HEK293 (cell line): ENCODE results near the gene HHLA2.

Source experiments
- CTCF ChIP-seq: fragments of 450-650 bp; formaldehyde crosslinking; IDR thresholded peaks from 2 replicates; pipeline ENCODE4 v1.5.1; 2016; ENCODE audit warnings: missing biosample characterization, missing genetic modification characterization
- KLF1 ChIP-seq: fragments of 450-650 bp; formaldehyde crosslinking; IDR thresholded peaks from 2 replicates; pipeline ENCODE4 v1.5.1; 2016; ENCODE audit warnings: missing biosample characterization, missing genetic modification characterization
- RBAK ChIP-seq: fragments of 450-650 bp; formaldehyde crosslinking; IDR thresholded peaks from 2 replicates; pipeline ENCODE4 v1.5.1; 2016; ENCODE audit warnings: missing biosample characterization, missing genetic modification characterization
- TCF7L2 ChIP-seq: IDR thresholded peaks from 2 replicates; pipeline ENCODE4 v1.6.1; 2011; ENCODE audit warnings: low read depth, mild to moderate bottlenecking, inconsistent platforms, low read length, moderate library complexity, borderline replicate concordance
- YY2 ChIP-seq: fragments of 450-650 bp; formaldehyde crosslinking; IDR thresholded peaks from 2 replicates; pipeline ENCODE4 v1.5.1; 2016; ENCODE audit warnings: missing biosample characterization, missing genetic modification characterization
- ZBTB1 ChIP-seq: fragments of 450-650 bp; formaldehyde crosslinking; IDR thresholded peaks from 2 replicates; pipeline ENCODE4 v1.5.1; 2016; ENCODE audit warnings: missing biosample characterization, missing genetic modification characterization
- ZBTB7A ChIP-seq: fragments of 450-650 bp; formaldehyde crosslinking; IDR thresholded peaks from 2 replicates; pipeline ENCODE4 v1.5.1; 2016; ENCODE audit warnings: low read depth, missing biosample characterization, missing genetic modification characterization
- ZNF121 ChIP-seq: fragments of 450-650 bp; formaldehyde crosslinking; IDR thresholded peaks from 2 replicates; pipeline ENCODE4 v1.5.1; 2016; ENCODE audit warnings: missing biosample characterization, missing genetic modification characterization
- ZNF221 ChIP-seq: fragments of 450-650 bp; formaldehyde crosslinking; IDR thresholded peaks from 2 replicates; pipeline ENCODE4 v1.5.1; 2017; ENCODE audit warnings: missing biosample characterization, missing genetic modification characterization, borderline replicate concordance
- ZNF394 ChIP-seq: fragments of 450-650 bp; formaldehyde crosslinking; IDR thresholded peaks from 2 replicates; pipeline ENCODE4 v1.5.1; 2016; ENCODE audit warnings: missing biosample characterization, missing genetic modification characterization, mild to moderate bottlenecking, moderate library complexity, borderline replicate concordance
- ZNF558 ChIP-seq: fragments of 450-650 bp; formaldehyde crosslinking; IDR thresholded peaks from 2 replicates; pipeline ENCODE4 v1.5.1; 2016; ENCODE audit warnings: missing biosample characterization, missing genetic modification characterization
- ZNF623 ChIP-seq: fragments of 450-650 bp; formaldehyde crosslinking; IDR thresholded peaks from 2 replicates; pipeline ENCODE4 v1.5.1; 2016; ENCODE audit warnings: missing biosample characterization, missing genetic modification characterization

- TF ChIP-seq ZNF221 (no peak), ZNF394 (no peak), CTCF (tag by site-specific recombination) (no peak), TCF7L2 (peak; percentile 56; the same call in 1 of the 2 replicates), KLF1 (tag by site-specific recombination) (no peak), ZBTB7A (tag by site-specific recombination) (no peak), ZBTB1 (no peak), ZNF558 (tag by site-specific recombination) (no peak), ZNF121 (tag by site-specific recombination) (no peak), ZNF623 (tag by site-specific recombination) (no peak), YY2 (tag by site-specific recombination) (no peak), RBAK (tag by site-specific recombination) (no peak)
These were observed 108.0 kb downstream of the HHLA2 start for GRCh38 chr3:108404368-108404767.
